ENCODE measurements around the gene MUCL3. TPM values are rescaled to one million over a fixed set of nuclear protein-coding genes. Genes with fewer than 3 reads are reported as not detected.
"Not testable (repeated sequence)": the region's sequence is repeated elsewhere in the genome, so short reads cannot be mapped to it uniquely, and the experiment has no call there.

Gene MUCL3
- total RNA-seq, 1 donor from 2014 or later: 3.5 TPM

DNA sequence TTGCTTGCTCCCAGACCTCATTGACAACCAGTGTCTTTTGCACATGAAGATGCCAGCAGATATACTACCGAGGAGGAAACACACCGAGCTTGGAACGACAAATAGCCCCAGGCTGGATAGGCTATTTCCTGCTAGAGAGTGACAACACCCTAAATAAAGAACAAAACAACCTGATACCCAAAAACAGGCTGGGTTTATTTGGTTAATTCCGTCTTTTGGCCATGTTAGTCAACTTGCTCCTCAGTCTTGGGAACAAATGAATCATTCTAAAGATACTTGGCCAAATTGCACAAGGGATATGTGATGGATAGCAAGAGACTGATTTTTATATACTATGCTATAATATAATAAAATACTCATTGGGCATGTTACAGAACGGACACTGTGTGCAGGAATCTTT, 58.0 kb downstream of the MUCL3 start:
- Mint-ChIP-seq H3K27me3 (no peaks in the 10 kb centered on the region), H3K36me3 (no peaks in the 10 kb centered on the region), H3K9me3 (no peaks in the 10 kb centered on the region), H3K27ac (no peak overlapping the region), H3K4me1 (ENCODE audit: unreplicated experiment) (no peaks in the 10 kb centered on the region), H3K4me3 (no peak overlapping the region)
- TF ChIP-seq, protein P1, sequence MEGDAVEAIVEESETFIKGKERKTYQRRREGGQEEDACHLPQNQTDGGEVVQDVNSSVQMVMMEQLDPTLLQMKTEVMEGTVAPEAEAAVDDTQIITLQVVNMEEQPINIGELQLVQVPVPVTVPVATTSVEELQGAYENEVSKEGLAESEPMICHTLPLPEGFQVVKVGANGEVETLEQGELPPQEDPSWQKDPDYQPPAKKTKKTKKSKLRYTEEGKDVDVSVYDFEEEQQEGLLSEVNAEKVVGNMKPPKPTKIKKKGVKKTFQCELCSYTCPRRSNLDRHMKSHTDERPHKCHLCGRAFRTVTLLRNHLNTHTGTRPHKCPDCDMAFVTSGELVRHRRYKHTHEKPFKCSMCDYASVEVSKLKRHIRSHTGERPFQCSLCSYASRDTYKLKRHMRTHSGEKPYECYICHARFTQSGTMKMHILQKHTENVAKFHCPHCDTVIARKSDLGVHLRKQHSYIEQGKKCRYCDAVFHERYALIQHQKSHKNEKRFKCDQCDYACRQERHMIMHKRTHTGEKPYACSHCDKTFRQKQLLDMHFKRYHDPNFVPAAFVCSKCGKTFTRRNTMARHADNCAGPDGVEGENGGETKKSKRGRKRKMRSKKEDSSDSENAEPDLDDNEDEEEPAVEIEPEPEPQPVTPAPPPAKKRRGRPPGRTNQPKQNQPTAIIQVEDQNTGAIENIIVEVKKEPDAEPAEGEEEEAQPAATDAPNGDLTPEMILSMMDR (conservative IDR thresholded peaks at IDR 0.05): no peak
- no peak for DNase-seq (ENCODE audit: extremely low spot score, unreplicated experiment)

DNA sequence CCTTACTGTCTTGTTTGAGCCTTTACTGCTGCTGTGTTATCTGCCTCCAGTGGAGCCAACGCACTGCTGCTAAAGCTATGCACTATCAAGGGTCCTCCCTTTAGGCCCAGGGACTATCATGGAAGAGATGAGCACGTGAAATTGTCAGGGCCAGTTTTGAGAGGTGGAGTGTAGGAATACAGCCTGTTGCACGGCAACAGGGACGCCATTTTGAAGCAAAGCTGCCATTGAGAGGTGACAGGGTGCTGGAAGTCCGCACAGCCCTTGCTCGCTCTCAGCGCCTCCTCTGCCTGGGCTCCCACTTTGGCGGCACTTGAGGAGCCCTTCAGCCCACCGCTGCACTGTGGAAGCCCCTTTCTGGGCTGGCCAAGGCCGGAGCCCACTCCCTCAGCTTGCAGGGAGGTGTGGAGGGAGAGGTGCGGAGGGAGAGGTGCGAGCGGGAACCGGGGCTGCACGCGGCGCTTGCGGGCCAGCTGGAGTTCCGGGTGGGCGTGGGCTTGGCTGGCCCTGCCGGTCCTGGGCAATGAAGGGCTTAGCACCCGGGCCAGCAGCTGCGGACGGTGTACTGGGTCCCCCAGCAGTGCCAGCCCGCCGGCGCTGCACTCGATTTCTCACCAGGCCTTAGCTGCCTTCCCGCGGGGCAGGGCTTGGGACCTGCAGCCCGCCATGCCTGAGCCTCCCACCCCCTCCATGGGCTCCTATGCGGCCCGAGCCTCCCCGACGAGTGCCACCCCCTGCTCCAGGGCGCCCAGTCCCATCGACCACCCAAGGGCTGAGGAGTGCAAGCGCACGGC, 59.5 kb downstream of the MUCL3 start:
- H3K9me3 Mint-ChIP-seq; DNase-seq (ENCODE audit: extremely low spot score, unreplicated experiment); H3K4me1 Mint-ChIP-seq (ENCODE audit: unreplicated experiment); H3K27me3 Mint-ChIP-seq; H3K36me3 Mint-ChIP-seq; H3K27ac Mint-ChIP-seq; H3K4me3 Mint-ChIP-seq: not testable (repeated sequence)

DNA sequence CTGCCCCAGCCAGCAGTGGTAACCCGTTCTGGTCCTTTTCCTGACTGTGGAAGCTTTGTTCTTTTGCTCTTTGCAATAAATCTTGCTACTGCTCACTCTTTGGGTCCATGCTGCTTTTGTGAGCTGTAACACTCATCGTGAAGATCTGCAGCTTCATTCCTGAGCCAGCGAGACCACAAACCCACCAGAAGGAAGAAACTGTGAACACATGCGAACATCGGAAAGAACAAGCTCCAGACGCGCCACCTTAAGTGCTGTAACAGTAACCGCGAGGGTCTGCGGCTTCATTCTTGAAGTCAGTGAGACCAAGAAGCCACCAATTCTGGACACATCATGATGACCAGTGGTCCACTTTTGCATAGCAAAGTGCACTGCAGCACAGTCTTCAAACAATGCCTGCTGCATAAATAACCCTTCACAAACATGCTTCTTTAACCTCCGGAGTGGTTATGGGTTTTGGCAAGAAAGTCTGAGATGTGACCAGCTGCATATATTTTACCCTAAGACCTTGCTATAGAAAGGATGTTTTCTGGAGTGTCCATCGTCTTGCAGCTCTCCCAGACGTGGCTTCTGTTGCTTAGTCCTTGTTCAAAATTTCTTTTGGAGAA, 60.6 kb downstream of the MUCL3 start:
- H3K9me3 Mint-ChIP-seq: no peaks in the 10 kb centered on the region
- TF ChIP-seq, protein P1 (conservative IDR thresholded peaks at IDR 0.05): no peak
- H3K36me3 Mint-ChIP-seq: no peaks in the 10 kb centered on the region
- H3K27me3 Mint-ChIP-seq: no peaks in the 10 kb centered on the region
- no peak for DNase-seq (ENCODE audit: extremely low spot score, unreplicated experiment)
- H3K4me3 Mint-ChIP-seq: no peak overlapping the region
- H3K4me1 Mint-ChIP-seq (ENCODE audit: unreplicated experiment): peaks cover 5% of the 10 kb centered on the region
- H3K27ac Mint-ChIP-seq: no peak overlapping the region

DNA sequence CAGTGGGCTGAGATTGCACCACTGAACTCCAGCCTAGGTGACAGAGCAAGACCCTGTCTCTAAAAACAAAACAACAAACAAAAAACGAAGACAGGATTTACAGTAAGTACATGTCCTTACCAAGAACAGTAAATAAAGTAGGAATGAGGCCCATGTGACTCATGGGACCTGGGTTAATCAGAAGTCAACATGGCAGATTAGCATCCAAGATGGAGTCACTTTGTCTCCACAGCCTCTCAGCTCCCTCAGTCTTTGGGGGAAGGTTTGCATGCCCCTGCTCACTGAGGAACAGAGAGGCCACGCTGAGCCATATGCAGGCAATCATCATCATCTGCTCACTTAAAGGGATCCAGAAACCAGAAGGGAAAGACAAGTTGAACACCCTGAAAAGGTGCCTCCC, 61.7 kb downstream of the MUCL3 start:
- no peak overlapping the region for H3K27ac Mint-ChIP-seq
- H3K27me3 Mint-ChIP-seq: no peaks in the 10 kb centered on the region
- no peak for DNase-seq (ENCODE audit: extremely low spot score, unreplicated experiment)
- TF ChIP-seq, protein P1 (conservative IDR thresholded peaks at IDR 0.05): no peak
- H3K9me3 Mint-ChIP-seq: no peaks in the 10 kb centered on the region
- no peak overlapping the region for H3K4me3 Mint-ChIP-seq
- H3K4me1 Mint-ChIP-seq (ENCODE audit: unreplicated experiment): peaks cover 8% of the 10 kb centered on the region
- no peaks in the 10 kb centered on the region for H3K36me3 Mint-ChIP-seq

Other genes with a start within 250 kb of the MUCL3 start
- gene NRM, start 250.0 kb upstream of the MUCL3 start, total RNA-seq (ENCODE audit: low replicate concordance): 21.8 and 48.9 TPM in 2 replicates
- gene MDC1, start 223.7 kb upstream of the MUCL3 start, total RNA-seq (ENCODE audit: low replicate concordance): 30.1 and 71.3 TPM in 2 replicates
- gene TUBB, start 220.6 kb upstream of the MUCL3 start, total RNA-seq (ENCODE audit: low replicate concordance): 560 and 1,225 TPM in 2 replicates
- gene FLOT1, start 198.3 kb upstream of the MUCL3 start, total RNA-seq (ENCODE audit: low replicate concordance): 72.9 and 94.8 TPM in 2 replicates
- gene IER3, start 196.4 kb upstream of the MUCL3 start, total RNA-seq (ENCODE audit: low replicate concordance): 24.3 and 40.1 TPM in 2 replicates
- gene DDR1, start 56.5 kb upstream of the MUCL3 start, total RNA-seq (ENCODE audit: low replicate concordance): 197 and 315 TPM in 2 replicates
- 40.8 and 78.7 TPM in 2 replicates for gene GTF2H4, start 32.8 kb upstream of the MUCL3 start, total RNA-seq (ENCODE audit: low replicate concordance)
- gene VARS2, start 26.7 kb upstream of the MUCL3 start, total RNA-seq (ENCODE audit: low replicate concordance): 43.8 and 79.4 TPM in 2 replicates
- 2.7 and 3.6 TPM in 2 replicates for gene SFTA2, start 8.8 kb upstream of the MUCL3 start, total RNA-seq (ENCODE audit: low replicate concordance)
- gene MUC21, start 42.7 kb downstream of the MUCL3 start, total RNA-seq (ENCODE audit: low replicate concordance): 0.43 and 0.65 TPM in 2 replicates
- 1.6 and 4.9 TPM in 2 replicates for gene MUC22, start 69.5 kb downstream of the MUCL3 start, total RNA-seq (ENCODE audit: low replicate concordance)
- gene C6orf15, start 171.6 kb downstream of the MUCL3 start, total RNA-seq (ENCODE audit: low replicate concordance): not detected in 2 replicates
- not detected in 2 replicates for gene PSORS1C1, start 173.8 kb downstream of the MUCL3 start, total RNA-seq (ENCODE audit: low replicate concordance)
- gene CDSN, start 179.5 kb downstream of the MUCL3 start, total RNA-seq (ENCODE audit: low replicate concordance): not detected in 2 replicates
- not detected in 2 replicates for gene PSORS1C2, start 198.1 kb downstream of the MUCL3 start, total RNA-seq (ENCODE audit: low replicate concordance)
- gene CCHCR1, start 216.8 kb downstream of the MUCL3 start, total RNA-seq (ENCODE audit: low replicate concordance): 21.9 and 36.8 TPM in 2 replicates
- 8.9 and 18.9 TPM in 2 replicates for gene TCF19, start 217.6 kb downstream of the MUCL3 start, total RNA-seq (ENCODE audit: low replicate concordance)
- not detected in 2 replicates for gene POU5F1, start 229.7 kb downstream of the MUCL3 start, total RNA-seq (ENCODE audit: low replicate concordance)